ENCODE measurements around the gene PRDM1.

PRDM1 gene

DNA sequence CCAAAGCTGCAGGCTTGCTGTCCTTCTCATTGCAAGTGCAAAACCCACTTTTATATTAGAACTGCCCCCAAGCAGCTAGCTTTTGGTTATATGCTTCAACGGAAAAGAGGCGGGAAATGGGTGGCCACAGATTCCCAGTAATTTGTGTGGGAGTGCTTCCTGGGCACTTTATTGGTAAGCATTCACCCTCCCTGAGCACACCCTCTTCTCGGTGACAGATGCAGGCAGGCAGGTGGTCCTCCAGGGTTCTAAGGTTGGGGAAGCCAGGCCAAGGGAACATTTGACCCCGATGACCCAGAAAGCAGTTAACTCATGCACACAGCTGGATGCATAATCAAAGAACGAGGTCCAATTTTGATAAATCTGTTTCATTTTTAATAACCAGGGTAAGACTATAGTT, 29.1 kb downstream of the PRDM1 start:
- no peak for DNase-seq

DNA sequence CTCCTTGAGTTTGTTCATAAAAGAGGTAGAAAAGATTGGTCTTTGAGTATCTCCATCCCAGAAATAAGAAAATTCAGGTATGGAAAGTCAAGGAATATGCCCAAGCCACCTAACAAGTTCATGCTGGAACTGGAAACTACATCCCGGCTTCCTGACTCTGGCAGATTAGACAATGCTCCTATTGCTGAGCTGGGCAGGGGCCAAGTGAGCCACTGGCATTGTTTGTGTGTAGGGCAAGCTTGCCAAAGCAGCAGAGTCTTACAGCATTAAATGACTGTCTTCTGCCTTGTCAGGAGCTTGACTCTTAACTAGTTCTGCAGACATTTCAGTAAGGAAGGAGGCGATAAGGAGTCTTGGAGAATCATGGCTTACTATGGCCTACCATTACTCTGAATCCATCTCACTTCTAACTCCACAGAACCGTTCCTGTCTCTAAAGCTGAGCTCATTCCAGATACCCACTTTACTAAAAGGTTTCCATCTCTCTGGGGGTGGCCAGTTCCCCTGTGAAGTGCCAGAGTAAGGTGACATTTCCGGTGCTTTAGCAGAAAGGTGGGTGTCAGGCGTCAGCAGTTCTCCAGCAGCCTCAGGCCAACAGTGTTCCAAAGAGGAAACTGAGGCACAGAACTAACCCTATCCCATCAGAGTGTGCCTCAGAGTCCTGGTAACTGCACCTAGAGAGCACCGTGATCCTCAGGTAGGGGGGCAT, 30.1 kb downstream of the PRDM1 start:
- peak in 44 of 56 donors; percentile 4 to 85 (median 48) for DNase-seq

DNA sequence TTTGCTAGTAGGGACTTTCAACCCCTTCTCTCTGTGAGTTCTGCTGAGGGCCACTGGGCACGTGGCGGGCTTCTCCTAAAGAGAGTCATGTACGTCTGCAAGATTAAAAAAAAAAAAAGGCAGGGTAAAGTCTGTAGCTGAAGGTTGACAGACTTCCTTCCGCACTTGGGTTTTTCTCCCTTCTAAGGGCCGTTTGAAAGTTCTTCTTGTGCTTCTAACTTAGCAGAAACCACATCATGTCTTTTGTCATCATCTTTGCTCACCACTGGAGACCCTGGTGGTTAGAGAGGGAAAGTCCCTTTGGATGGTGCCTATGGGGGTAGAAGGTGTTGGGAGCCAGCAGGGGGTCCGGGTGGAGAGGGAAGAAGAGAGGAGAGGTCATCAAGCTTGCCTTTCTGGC, 31.4 kb downstream of the PRDM1 start:
- DNase-seq = no peak

DNA sequence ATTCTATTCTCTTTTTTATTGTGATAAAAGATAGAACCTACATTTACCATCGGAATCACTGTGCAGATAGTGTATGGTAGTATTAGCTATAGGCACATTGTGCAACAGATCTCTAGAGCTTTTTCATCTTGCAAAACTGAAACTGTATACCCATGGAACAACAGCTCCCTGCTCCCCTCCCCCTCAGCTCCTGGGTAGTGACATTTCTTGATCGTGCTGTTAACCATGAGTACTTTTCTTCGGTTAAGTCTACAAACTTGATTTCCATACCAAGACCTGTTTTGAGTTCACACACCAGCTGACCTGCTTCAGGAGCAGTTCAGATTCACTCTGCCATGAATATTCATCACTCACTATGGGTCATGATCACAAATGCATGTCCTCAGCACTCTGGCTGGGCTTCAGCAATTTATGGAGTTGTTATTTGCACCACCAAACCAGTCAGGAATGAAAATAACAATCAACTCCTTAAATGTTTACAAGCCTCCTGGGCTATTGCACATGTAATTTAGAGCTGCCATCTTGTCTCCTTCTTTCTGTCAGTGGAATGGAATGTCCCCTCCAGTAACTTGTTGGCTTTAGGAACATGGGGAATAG, 32.8 kb downstream of the PRDM1 start:
- no peak for DNase-seq

DNA sequence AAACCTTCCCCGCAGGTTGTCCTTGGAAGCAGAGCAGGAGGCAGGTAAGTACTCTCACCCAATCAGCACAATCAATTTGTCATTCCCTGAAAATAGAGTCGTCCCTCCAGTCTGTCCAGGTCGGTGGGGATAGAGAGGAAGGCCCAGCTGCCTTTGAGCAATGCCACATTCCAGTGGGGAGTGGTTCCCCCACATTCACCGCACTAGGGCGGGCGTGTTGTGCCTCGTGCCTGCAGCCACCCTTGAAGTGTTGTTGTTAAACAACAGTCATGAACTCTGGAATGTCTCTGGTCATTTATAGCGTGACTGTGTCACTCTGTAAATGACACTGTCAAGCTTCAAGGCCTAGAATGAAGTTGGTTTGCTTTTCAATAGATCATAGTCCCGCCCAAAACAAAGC, 33.4 kb downstream of the PRDM1 start:
- no peak for DNase-seq

DNA sequence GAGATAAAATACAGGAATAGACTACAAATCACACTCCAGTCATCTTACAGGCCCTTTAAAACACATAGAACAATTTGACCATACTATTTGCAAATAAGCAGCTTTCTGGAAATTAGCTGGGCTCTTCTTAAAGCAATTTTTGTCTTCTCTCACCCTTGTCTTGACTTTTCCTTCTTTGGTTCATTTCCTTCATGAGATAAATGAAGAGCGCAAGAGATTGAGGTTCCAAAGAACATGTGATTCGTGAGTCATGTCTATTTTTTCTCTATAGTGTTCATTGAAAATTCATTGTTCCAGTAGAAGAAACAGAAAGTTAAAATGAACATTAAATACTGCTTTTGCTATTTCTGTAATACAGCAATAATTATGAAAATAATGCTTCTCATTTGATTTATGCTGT, 33.9 kb downstream of the PRDM1 start:
- DNase-seq = no peak

DNA sequence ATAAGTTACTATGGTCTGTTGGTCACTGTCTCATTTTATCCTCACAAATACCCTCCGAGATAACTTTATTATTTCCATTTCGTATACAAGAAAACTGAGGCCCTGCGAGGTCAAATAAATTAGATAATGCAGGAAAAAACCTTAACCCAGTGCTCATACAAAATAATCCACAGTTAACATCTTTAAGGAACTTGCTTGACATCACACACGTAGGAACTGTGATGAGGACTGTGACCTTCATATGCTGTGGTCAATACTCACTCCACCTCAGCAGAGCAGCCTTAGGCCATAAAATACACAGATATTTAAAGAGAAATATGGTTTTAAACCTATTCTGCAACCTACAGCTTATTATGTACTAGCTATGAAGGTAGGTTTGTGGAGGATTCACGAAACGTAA, 34.3 kb downstream of the PRDM1 start:
- no peak for DNase-seq

DNA sequence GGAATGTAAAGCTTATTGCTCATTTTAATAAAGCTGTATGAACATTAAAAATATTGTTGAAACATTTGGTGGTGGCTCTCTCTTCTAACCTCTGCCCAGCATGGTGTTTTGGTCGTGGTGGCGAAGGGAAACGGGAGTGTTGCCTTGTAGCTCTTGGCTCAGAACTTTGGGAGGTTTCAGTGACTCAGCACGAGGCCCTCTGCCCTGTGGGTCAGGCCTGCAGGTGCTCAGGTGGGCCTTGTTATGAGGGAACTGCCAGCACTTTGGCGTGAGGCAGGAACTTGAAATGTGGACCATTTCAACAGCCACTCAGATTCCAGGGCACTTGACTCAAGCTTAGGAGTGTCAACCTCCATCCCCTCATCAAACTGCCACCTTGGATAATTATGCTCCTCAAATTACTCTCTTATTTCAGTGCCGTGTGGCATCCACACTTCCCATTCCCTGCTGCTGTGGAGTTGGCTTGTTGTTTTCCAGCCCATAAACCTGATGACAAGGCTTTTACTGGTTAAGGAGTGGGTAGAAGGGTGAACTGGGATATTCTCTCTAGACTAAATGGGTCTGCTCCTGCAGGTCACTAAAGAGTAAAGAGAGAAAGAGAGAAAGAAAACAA, 36.3 kb downstream of the PRDM1 start:
- no peak for DNase-seq

DNA sequence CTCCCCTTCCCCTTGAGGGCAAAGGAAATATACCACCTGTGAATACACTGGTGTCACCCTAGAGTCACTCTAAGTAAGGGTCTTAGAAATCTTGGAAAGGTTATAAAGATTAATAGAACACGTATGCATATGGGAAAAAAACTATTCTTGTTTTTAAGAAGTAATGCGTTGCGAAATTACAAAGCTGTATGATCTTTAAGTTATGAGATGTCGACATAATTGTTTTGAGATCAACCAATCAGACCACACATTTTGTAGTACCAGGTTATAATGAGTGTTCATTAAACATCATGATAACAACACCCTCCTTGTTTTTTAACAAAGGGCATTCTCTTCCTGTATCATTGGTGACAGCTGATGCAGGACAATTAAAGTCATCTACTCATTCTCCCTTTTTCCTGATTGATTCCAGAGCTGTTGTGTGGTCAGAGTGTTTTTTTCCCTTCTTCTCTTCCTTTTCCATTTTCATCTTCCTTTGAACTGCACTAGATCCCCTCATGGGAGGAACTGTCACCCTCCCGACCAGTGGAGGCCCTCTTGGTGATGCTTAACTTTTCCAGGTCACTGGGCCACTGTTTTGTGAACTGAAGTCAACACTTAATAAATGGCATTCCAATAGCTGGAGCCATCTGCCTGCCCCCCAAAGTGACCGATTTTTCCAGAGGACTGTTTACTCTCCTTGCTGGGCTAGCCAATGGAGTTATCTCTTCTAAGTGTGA, 37.0 kb downstream of the PRDM1 start:
- no peak for DNase-seq

DNA sequence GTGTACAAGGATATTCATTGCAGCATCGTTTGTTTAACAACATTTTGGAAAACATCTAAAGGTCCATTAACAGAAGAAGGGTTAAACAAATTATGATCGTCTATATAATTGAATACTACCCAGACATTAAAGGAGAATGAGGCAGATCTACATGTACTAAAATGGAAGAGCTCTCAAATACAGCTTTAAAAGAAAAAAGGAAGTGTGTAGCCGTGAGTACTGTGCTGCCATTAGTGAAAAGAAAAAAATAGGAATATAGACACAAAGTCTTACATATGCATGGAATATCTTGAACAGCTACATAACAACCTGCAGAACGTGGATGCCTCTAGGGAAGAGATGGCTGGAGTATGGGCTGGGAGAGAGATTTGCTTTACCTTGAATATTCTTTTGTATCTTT, 37.9 kb downstream of the PRDM1 start:
- DNase-seq = no peak

DNA sequence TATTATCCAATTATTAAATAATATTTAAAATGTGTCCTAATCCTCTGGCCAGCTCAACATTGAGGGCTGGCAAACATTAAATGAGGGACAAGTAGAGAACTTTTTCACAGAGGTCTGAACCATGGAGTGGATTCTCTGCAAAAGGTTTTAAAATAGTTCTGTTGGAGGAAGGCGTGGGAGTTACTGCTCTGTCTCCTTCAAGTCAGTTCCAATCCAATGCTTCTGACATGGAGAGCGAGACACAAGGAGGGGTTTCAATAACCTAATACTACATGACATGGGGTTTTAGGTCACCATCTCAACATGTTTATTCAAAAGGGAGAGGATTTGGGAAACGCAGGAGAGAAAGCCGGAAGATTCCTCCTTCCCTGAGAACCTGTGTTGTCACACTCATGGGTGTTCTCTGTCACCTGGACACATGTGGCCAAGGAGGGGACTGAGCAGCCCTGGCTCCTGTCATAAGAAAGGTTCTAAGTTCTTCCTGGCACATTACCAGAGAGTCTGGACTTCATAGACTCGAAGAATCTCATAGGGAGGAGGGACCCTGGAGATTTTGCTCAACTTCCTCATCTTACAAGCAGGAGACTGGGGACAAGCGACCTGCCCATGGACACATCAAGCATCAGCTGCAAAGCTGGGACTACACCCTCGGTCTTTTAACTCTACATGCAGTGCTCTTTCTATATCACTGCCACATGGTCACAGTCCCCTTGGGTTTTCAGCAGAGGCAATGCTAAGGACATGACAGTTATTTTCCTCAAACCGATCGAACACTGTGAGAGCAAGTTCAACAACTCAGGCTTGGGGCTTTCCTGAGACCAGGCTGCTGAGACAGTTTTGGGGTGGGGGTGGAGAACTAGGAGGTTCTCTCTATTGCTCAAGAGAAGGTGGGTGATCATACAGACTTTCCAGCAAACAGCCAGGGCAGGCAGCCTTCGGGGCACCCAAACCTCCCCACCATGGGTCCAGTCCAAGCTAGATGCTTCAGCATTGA, 38.6 kb downstream of the PRDM1 start:
- no peak for DNase-seq

DNA sequence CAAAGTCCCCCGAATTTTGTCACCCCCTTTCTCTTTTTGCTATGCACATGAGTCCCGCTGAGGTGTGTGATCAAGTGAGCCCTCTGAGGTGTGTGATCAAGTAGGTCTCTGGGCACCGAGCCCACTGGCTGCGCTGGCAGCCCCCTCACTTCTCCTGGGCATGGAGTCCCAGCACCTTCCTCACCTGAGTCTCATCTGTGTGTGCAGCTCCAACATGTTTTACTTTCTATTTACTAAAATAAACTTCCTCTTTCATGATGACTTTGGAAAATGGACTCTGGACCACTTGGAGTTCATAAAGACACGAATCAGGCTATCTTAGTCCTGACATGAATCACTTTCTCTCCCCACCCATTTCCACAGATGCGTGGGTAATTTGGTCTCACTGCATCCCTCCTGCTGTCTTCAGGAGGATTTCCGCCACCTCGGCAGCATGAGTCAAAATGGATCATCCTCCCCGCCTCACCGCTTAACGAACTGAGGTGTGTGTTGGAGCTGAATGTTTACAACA, 39.8 kb downstream of the PRDM1 start:
- DNase-seq = no peak

DNA sequence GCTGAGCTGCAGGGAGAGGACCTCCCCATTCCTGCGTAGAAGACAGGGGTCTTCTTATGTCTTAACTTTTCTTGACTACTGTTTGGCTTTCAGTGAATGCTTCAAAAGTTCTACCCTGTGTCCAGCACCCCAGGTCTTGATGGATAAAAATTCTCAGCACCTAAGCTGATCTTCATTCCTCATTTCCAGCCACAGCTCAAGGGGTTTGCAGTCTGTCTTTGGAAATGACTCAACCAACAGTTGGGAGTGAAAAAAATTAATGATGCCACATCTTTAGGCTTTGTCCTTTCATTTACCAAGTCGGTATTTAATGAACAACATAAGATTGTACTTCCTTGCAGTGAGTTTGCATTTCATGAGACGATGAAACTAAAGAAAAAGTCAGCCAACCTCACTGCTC, 40.3 kb downstream of the PRDM1 start:
- no peak for DNase-seq

DNA sequence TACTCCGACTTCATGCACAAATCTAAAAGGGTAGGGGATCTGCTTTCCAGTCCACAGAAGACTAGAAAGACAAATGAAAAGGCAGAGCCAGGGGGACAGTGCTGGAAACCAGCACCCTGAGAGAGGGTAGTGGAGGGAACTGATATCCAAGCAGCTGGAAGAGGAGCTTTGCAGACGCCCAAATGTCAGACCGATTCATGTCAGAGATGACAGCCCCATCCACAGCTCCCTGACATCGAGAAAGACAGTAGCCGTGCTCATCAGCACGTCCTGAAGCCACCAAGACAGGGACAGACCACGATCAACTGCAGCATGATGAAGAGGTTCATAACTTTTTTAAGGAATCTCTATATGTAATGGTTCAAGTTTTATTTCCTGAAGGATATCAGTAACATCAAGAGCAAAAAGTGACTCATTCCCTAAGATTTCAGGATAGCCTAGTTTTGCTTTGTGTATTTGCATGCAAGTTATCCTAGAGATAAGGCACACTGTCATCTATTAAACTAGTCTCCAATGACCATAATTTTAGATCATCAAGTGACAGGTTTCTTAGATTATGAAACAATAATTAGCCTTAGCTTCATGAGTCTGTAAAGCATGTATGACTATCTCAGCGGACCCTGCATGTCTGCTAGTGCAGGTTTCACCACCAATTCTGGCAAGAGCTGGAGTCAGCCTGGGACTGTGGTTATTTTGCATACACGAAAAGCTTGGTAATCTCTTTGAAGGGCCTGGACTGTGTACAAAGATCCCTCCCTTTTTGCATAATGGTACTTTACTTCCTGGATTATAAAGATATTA, 43.0 kb downstream of the PRDM1 start:
- DNase-seq = no peak

DNA sequence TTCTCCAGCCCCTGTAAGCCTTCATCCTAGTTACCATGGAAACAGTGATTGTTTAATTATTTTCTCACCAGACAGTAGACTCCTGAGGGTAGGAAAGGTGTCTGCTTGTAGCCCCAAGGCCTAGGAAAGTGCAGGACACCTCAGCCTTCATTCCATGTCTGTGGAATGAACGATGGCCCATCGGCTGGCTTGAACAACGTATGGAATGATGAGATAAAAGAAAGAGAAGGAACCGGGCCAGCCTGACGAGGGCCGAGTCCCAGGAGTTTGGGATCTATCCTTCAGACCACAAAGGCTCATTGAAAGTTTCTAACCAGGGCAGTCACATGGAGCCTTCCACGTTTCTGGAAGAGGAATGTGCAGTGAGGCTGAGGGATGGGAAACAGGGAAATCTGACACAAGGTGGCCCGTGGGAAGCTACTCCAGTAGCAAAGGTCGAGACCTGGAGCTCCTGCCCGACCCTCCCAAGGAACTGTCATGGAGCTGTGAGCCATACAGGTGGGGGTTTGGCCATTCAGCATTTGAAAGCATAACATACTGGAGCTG, 46.1 kb downstream of the PRDM1 start:
- DNase-seq = no peak

DNA sequence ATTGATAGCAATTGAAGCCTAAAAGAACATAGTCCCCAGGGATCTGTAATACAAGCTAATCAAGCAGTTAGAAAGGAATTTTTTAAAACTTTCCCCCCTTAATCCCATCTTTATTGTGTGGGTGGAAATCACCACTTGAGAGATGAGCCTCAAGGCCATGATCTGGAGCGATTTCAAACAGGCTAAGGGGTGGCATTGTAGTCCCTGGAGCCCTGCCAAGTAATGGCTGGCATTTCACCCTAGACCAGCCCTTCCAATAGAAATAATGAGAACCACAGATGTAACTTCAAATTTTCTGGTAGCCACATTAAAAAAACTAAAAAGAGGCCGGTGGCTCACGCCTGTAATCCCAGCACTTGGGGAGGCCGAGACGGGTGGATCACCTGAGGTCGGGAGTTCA, 46.9 kb downstream of the PRDM1 start:
- peak in 3 of 56 donors; percentile 1 to 26 (median 6) for DNase-seq

DNA sequence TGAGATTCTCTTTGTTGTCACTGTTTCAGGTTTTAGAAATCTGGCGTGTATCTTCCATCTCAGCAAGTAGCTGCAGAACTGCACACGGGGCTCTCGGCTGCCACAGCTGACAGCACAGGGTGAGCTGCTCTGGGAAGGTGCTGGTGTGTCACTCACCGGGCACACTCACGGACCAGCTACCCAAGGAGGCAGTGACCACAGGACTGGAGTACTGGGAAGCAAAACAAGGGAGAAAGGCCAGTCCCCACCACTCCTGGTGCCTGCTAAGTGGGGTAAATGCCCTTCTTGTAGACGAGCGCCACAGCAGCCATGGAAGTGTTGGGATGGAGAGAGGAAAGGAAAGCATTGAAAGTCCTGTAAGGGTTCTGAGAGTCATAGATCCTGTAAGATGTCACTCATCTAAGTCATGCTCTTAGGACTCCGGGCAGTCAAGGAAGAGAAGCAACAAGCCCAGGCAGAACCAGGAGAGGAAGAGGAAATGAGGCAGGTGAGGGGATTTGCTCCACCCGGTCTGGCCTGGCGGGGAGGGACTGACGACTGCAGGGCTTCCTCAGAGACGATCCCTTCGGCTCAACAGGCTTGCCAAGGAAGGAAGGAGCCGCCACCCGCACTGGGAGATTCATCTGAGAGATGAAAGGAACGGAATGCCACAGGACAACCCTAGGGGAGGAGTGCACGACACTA, 48.1 kb downstream of the PRDM1 start:
- no peak for DNase-seq

DNA sequence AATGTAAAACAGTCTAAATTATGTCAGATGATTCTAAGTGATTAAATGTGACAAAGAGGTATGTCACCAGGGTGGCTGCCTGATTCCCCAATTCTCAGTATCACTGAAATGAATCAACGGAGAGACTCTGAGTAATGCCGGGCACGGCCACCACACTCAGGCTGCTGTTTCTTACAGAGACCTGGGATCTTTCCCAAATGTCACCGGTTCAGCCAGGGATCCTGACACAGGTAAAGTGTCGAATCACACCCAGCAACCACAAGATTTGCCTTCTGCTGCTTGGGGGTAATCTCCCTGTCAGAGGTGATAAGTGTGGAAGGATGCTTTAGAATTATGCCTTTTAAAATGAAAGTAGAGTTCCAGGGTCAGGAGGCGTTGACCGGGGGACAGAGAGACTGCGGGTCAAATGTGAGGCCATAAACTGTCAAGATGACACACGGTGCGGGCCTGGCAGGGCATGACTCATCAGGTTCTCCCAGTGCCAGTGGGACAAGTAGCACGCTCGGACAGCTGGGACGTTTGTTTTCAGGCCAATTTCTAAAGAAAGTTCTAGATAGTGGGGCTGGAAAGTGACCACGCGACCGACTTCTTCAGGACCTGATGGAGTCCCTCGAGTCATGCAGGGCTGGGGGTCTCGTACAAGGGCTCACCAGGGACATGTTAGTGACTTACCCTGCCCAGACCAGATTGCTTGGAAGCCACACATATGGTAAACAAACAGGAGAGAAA, 48.9 kb downstream of the PRDM1 start:
- no peak for DNase-seq

Measured in amygdala (tissue), 56 donors.